Prostate gland (tissue), 2 donors: ENCODE data around the gene GRIK2. TPM values are rescaled to one million over a fixed set of nuclear protein-coding genes. Genes with fewer than 3 reads are reported as not detected.

Experiments
- DNase-seq: peaks from one replicate; pipeline ENCODE4 v3.0.0-alpha.2; 2019; ENCODE audit warnings: low spot score
- H3K27ac ChIP-seq, 2 donors: fragments of 200-600 bp; sonication (generic); 2 replicates each; pipeline ENCODE4 v1.5.1; 2017 to 2019
- H3K27me3 ChIP-seq: fragments of 200-600 bp; sonication (generic); replicated peaks from 2 replicates; pipeline ENCODE4 v1.5.1; 2019; ENCODE audit not compliant: insufficient read depth
- H3K36me3 ChIP-seq, 2 donors: fragments of 200-600 bp; sonication (generic); 1 replicate in 1 of 2; 2 replicates in 1 of 2; pipeline versions ENCODE4 v1.5.1 to v1.8.1; 2017 to 2019
- H3K4me1 ChIP-seq: fragments of 200-600 bp; sonication (generic); replicated peaks from 2 replicates; pipeline ENCODE4 v1.5.1; 2019
- H3K4me3 ChIP-seq, 2 donors: fragments of 200-600 bp; sonication (generic); 2 replicates each; pipeline ENCODE4 v1.5.1; 2017 to 2019
- H3K9me3 ChIP-seq: fragments of 200-600 bp; sonication (generic); 2 replicates; pipeline ENCODE4 v1.5.1; 2017
- POLR2A ChIP-seq: fragments of 450-650 bp; IDR thresholded peaks from one replicate; pipeline ENCODE4 v1.6.1; 2016; ENCODE audit warnings: antibody characterized with exemption, mild to moderate bottlenecking
- POLR2AphosphoS5 ChIP-seq: sonication (generic); formaldehyde crosslinking; IDR thresholded peaks from one replicate; pipeline ENCODE4 v1.6.1; 2017; ENCODE audit warnings: antibody characterized with exemption
- WGBS: methylation state at CpG from one replicate; pipeline ENCODE4 v1.1.5; 2018; 5-methylcytosine and 5-hydroxymethylcytosine counted together
- intact Hi-C: fragments of 100-400 bp; cut with DNase I; formaldehyde crosslinking; loops from one replicate; pipeline ENCODE4 v1.14.2; 2022
- total RNA-seq, 2 donors: library from RNA; depleted of rRNA; stranded (reverse); fragments of >200 nt; gene quantifications; one replicate each; pipeline ENCODE4 v1.1.0, GENCODE V29; 2016
- TF ChIP-seq, protein P1 (sequence below), 4 experiments: fragments of 200-600 bp in 2 of 4; fragments of 450-650 bp in 2 of 4; sonication (generic) in 2 of 4; IDR thresholded peaks; 1 replicate in 3 of 4; 2 replicates in 1 of 4; pipeline ENCODE4 v1.5.1; 2016 to 2019; ENCODE audit warnings: antibody characterized with exemption in 4 of 4, mild to moderate bottlenecking in 2 of 4, moderate library complexity in 2 of 4

Gene GRIK2
- total RNA-seq, 2 donors from 2014 or later, result 2.6 to 15.7 TPM

GRCh38 chr6:101728388-101728787, 334.9 kb downstream of the GRIK2 start:
- intact Hi-C loops, result no loop called here
- H3K27ac ChIP-seq, result no peak overlapping the region
- DNase-seq, result no peak
- no peak overlapping the region for H3K4me3 ChIP-seq
- TF ChIP-seq POLR2AphosphoS5 (no peak), POLR2A (no peak)
- TF ChIP-seq, protein P1, sequence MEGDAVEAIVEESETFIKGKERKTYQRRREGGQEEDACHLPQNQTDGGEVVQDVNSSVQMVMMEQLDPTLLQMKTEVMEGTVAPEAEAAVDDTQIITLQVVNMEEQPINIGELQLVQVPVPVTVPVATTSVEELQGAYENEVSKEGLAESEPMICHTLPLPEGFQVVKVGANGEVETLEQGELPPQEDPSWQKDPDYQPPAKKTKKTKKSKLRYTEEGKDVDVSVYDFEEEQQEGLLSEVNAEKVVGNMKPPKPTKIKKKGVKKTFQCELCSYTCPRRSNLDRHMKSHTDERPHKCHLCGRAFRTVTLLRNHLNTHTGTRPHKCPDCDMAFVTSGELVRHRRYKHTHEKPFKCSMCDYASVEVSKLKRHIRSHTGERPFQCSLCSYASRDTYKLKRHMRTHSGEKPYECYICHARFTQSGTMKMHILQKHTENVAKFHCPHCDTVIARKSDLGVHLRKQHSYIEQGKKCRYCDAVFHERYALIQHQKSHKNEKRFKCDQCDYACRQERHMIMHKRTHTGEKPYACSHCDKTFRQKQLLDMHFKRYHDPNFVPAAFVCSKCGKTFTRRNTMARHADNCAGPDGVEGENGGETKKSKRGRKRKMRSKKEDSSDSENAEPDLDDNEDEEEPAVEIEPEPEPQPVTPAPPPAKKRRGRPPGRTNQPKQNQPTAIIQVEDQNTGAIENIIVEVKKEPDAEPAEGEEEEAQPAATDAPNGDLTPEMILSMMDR (IDR thresholded peaks at IDR 0.05), result no peak
- no peaks in the 10 kb centered on the region for H3K9me3 ChIP-seq
- 78% methylated on average over 2 of the region's 2 CpGs for whole genome bisulfite sequencing
- H3K27me3 ChIP-seq, result no peaks in the 10 kb centered on the region
- H3K36me3 ChIP-seq, result no peaks in the 10 kb centered on the region
- no peaks in the 10 kb centered on the region for H3K4me1 ChIP-seq

DNA sequence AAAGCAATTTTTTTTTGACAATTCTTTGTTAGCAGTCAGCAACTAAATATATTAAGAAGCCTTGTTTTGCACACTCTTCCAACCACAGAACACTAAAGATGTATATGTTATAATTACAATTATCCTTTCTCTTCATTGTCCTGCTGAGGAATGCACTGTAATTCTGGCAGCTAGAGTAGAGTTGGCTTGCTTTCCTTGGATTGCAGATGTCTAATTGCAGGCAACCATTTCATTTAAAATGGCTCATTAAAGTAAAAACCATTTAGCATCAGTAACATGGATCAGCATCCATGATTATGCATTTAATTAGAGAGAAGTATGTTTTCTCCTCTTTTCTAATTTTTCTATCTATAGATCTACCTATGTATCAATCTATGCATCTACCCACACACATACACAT, 335.4 kb downstream of the GRIK2 start:
- DNase-seq, result no peak
- Histone ChIP-seq H3K9me3 (no peaks in the 10 kb centered on the region), H3K27ac (no peak overlapping the region), H3K4me3 (no peak overlapping the region), H3K27me3 (no peaks in the 10 kb centered on the region), H3K4me1 (no peaks in the 10 kb centered on the region), H3K36me3 (no peaks in the 10 kb centered on the region)
- intact Hi-C loops, result no loop called here
- TF ChIP-seq, protein P1 (IDR thresholded peaks at IDR 0.05), result no peak
- TF ChIP-seq POLR2AphosphoS5, result no peak

DNA sequence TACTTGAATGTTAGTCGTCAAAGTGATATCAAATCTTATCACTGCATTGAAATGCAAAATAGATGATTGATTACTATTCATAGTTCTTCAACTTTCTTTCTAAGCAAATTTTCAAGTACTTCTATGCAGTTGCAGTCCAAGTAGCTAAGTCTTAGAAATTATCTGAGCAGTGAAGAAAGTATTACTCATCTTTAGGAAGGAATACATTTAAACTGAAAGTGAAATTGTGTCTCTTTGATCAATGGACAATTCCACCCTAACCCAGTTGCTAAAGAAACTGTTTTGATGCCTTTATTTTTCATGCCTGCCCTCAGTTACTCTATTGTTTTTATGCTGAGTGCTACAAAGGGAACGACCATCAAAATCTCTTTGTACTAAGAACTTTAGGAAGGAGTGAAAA, 337.4 kb downstream of the GRIK2 start:
- TF ChIP-seq POLR2A, result no peak
- TF ChIP-seq, protein P1 (IDR thresholded peaks at IDR 0.05), result no peak
- no peak for TF ChIP-seq POLR2AphosphoS5
- intact Hi-C loops, result no loop called here
- 61% methylated on average over 2 of the region's 2 CpGs for WGBS
- no peak overlapping the region for H3K4me3 ChIP-seq
- no peaks in the 10 kb centered on the region for H3K4me1 ChIP-seq
- no peaks in the 10 kb centered on the region for H3K36me3 ChIP-seq
- H3K9me3 ChIP-seq, result no peaks in the 10 kb centered on the region
- H3K27me3 ChIP-seq, result no peaks in the 10 kb centered on the region
- no peak overlapping the region for H3K27ac ChIP-seq
- DNase-seq, result no peak

DNA sequence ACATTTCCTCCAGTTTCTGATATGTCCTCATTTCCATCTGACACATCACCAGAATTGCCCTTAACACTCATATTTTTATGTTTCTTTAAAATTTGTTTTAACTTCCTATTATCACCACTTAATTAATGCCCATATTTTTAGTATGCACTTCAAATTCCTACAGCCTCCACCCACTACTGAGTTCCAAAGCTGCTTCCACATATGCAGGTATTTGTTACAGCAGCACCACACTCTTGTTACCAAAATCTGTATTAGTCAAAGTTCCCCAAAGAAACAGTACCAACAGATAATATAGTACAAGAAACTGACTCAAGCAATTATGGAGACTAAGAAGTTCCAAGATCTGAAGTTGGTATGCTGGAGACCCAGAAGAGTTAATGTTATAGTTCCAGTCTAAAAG, 340.4 kb downstream of the GRIK2 start:
- Histone ChIP-seq H3K4me1 (no peaks in the 10 kb centered on the region), H3K27me3 (no peaks in the 10 kb centered on the region), H3K27ac (no peak overlapping the region), H3K36me3 (no peaks in the 10 kb centered on the region), H3K9me3 (no peaks in the 10 kb centered on the region), H3K4me3 (no peak overlapping the region)
- no peak for TF ChIP-seq POLR2AphosphoS5
- no peak for TF ChIP-seq POLR2A
- TF ChIP-seq, protein P1 (IDR thresholded peaks at IDR 0.05), result no peak
- DNase-seq, result no peak
- intact Hi-C loops, result no loop called here

DNA sequence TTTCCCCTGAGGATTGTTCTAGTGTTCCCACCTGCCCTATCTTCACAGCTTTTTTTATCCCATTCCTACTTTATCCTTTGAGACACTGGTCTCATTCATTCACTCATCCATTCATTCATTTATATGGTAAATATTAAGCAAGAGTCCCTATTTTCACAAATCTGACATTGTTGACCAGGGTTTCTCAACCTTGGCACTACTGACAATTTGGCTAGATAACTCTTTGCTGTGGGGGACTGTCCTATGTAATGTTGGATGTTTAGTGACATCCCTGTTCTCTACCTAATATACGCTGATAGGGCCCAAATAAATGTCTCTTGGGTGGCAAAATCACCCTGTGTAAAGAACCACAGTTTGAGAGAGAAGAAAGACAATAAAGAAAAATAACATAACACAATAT, 345.0 kb downstream of the GRIK2 start:
- DNase-seq, result no peak
- no peaks in the 10 kb centered on the region for H3K36me3 ChIP-seq
- TF ChIP-seq POLR2AphosphoS5 (no peak), POLR2A (no peak)
- TF ChIP-seq, protein P1 (IDR thresholded peaks at IDR 0.05), result no peak
- 94% methylated on average over 1 of the region's 1 CpG for WGBS
- H3K27ac ChIP-seq, result no peak overlapping the region
- no peaks in the 10 kb centered on the region for H3K27me3 ChIP-seq
- H3K4me3 ChIP-seq, result no peak overlapping the region
- H3K4me1 ChIP-seq, result no peaks in the 10 kb centered on the region
- intact Hi-C loops, result no loop called here
- no peaks in the 10 kb centered on the region for H3K9me3 ChIP-seq
